AG04449 (cell line): ENCODE measurements around the gene TINAGL1.

Source experiments
- CTCF ChIA-PET: fragments of 350-600 bp; formaldehyde crosslinking; extraction: SDS; loops from one replicate; lab custom pipeline; 2021; ENCODE audit warnings: antibody characterized with exemption; lab: Yijun Ruan, JAX
- POLR2A ChIA-PET: fragments of 400-600, 350-600 bp; formaldehyde crosslinking; extraction: SDS; loops from one replicate; lab custom pipeline; 2020; ENCODE audit warnings: antibody characterized with exemption, inconsistent platforms; lab: Yijun Ruan, JAX
- DNase-seq: peaks from one replicate; pipeline ENCODE4 v3.0.0-alpha.2; 2010; ENCODE audit warnings: low read depth, low spot score
- H3K4me3 ChIP-seq: 2 replicates; pipeline ENCODE4 v1.5.1; 2011; ENCODE audit warnings: low read depth, mild to moderate bottlenecking, control low read depth, low read length
- CTCF ChIP-seq: IDR thresholded peaks from one replicate; pipeline ENCODE4 v1.5.1; 2011; ENCODE audit warnings: mild to moderate bottlenecking, moderate library complexity, low read length, control low read depth, inconsistent platforms; ENCODE audit not compliant: insufficient read depth; ENCODE audit errors: missing control alignments

TINAGL1 gene

GRCh38 chr1:31570228-31570627 is 6.1 kb upstream of the TINAGL1 start:
- POLR2A ChIA-PET = no interaction called here

GRCh38 chr1:31570906-31571305 is 5.4 kb upstream of the TINAGL1 start:
- no peak overlapping the region for H3K4me3 ChIP-seq
- ChIA-PET POLR2A (no interaction called here), CTCF (interaction anchor here (0.7 to 14.2 kb wide), 8 partner anchors 7 to 218 kb away, joined by 3 to 327 read pairs (median 6); no protein-coding TSS in a partner anchor)
- no peak for DNase-seq
- no peak for TF ChIP-seq CTCF

More at GRCh38 chr1:31570228-31570627, 6.1 kb upstream of the TINAGL1 start:
- H3K4me3 ChIP-seq = no peak overlapping the region
- no peak for TF ChIP-seq CTCF
- CTCF ChIA-PET = interaction anchor here (0.7 to 14.2 kb wide), 9 partner anchors 9 to 219 kb away, joined by 3 to 327 read pairs (median 3); partner anchors contain the start of gene ADGRB2
- DNase-seq = no peak

GRCh38 chr1:31571340-31572295 is 4.7 kb upstream of the TINAGL1 start:
- H3K4me3 ChIP-seq = no peak overlapping the region
- POLR2A ChIA-PET = no interaction called here
- no peak for TF ChIP-seq CTCF
- CTCF ChIA-PET = interaction anchor here (0.7 to 14.2 kb wide), 6 partner anchors 7 to 284 kb away, joined by 3 to 327 read pairs (median 5); no protein-coding TSS in a partner anchor
- DNase-seq = no peak

- ChIA-PET POLR2A (no interaction called here), CTCF (interaction anchor here (0.7 to 14.2 kb wide), 4 partner anchors 8 to 285 kb away, joined by 3 to 327 read pairs (median 19); no protein-coding TSS in a partner anchor)
- no peak for DNase-seq
- TF ChIP-seq CTCF = no peak
- no peak overlapping the region for H3K4me3 ChIP-seq
Observed at GRCh38 chr1:31572323-31573104, 3.8 kb upstream of the TINAGL1 start.

- CTCF ChIA-PET = interaction anchor here (1.1 to 14.2 kb wide), 3 partner anchors 9 to 24 kb away, joined by 4 to 327 read pairs (median 34); no protein-coding TSS in a partner anchor
Observed at GRCh38 chr1:31573261-31573660, 3.1 kb upstream of the TINAGL1 start.

More at GRCh38 chr1:31573261-31573660, 3.1 kb upstream of the TINAGL1 start:
- POLR2A ChIA-PET = no interaction called here
- no peak overlapping the region for H3K4me3 ChIP-seq
- no peak for TF ChIP-seq CTCF
- DNase-seq = no peak
